NCI-H187 (cell line): ENCODE data around the gene PRCD.
"Not testable (repeated sequence)": the region's sequence is repeated elsewhere in the genome, so short reads cannot be mapped to it uniquely, and the experiment has no call there.

Experiments
- DNase-seq, 2 experiments: peaks; one replicate each; lab custom pipeline; 2025; lab: John Stamatoyannopoulos, UW

PRCD gene

GRCh38 chr17:76556765-76557367, 17.0 kb downstream of the PRCD start:
- DNase-seq, result no peak

DNA sequence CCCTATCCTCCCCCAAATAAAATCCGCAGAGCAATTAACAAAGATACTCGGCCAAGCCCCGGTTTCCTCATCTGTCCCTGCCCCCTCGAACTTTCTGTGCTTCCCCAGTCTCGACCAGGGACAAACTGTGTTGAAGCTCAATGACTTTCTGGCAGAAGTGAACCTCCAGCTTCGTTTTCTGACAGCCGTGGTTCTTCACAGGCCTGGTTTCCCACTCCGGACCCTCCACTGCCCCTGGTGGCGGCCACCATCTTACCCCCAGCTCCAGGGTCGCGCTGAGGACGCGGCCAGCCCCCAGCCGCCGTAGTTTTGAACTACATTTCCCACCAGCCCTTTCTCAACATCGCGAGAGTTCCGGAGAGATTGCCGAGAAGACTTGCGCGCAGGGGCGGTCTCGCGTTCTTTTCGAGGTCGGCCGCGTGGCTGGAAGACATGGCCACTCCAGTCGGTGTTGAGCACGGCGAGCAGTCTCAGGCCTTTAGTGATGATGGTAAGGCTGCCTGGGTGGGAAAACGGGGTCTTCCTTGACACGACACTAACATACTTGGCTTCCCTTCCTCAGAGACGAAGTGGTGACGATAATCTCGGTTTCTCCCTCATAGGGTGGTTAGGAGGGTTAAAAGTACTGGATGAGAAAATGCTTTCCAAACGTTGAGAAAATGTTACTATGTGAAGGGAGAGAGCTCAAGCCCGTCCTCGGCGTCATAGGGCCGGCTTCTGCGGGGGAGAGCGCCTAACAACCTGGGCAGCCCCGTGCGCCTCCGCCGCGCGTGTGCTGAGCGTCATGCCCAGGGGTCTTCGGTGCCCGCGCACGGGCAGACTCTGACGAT, 17.7 kb downstream of the PRCD start:
- DNase-seq, result peak; percentile 52 to 89

- no peak for DNase-seq
Observed at GRCh38 chr17:76558198-76559095, 18.6 kb downstream of the PRCD start.

- DNase-seq, result not testable (repeated sequence)
Observed at GRCh38 chr17:76559460-76559859, 19.6 kb downstream of the PRCD start.

GRCh38 chr17:76560036-76560876, 20.4 kb downstream of the PRCD start:
- DNase-seq, result no peak

DNA sequence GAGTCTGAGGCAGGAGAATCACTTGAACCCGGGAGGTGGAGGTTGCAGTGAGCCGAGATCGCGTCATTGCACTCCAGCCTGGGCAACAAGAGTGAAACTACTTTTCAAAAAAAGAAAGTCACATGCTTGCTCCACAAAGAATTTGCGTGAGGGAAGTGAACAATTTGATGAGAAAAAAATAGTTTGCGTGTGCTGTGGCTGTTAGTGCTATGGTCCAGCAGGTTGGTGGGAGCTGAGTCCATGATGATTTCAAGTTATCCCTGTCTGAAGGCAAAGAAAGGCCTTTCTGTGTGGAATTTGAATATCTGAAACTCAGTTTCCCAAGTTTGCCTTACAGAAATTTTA, 21.0 kb downstream of the PRCD start:
- DNase-seq, result no peak

DNA sequence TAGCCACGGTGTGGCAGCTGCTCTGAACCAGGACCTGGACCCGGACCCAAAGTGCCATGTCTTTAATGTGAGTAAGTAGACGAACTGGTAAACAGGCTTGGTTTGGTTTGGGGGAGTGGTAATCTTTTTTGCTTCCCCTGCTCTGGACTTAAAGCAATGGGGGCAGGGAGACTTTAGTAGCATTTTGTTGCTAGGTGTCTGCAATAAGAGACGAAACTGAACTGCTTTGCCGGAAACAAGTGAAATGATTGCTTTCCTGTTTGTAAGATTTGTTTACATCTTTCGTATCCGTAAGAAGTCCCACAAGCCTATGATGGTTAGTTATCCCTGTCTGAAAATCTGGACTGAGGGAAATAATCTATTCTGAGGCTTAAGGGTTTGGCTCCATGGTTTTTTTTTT, 21.5 kb downstream of the PRCD start:
- no peak for DNase-seq

DNA sequence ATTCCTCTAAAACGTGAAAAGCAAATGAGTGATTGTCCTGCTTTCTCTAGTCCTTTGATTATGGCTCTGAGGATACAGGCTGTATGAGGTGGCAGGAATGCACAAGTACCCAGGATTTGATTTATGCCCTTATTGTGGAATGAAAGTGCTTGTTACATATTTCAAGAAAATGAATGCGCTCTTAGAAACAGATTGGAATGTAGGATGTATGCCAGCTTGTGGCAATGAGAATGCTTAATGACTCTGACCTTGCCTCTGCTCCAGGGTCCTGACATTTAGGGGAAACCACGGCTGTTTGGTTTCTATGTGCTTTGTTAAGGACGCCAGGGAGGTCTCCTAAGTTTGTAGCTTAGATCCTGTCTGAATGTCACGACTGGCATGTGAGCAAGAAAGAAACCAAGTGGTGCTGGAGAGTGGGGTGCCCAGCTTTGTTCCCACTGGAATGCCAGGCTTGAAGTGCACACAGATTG, 22.0 kb downstream of the PRCD start:
- DNase-seq, result no peak

GRCh38 chr17:76562734-76563148, 22.9 kb downstream of the PRCD start:
- no peak for DNase-seq

DNA sequence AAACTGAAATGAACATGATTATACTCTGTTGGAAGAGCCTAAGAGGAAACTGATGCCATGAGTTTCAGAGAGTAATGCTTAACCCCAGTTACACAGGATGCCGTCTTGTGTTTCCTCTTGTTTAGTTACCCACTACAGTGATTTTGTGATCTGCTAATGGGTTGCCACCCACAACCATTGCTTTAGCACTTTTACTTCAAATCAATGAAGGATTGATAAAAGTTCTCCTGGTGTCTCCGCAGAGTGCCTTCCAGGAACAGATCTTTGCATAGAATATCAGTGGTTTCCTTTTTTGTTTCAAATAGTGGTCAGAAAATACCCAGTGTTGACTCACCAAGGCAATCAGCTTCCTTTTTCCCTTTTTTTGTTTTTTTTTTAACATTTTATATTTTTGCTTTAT, 23.5 kb downstream of the PRCD start:
- DNase-seq, result not testable (repeated sequence)

- not testable (repeated sequence) for DNase-seq
Observed at GRCh38 chr17:76564991-76565727, 25.3 kb downstream of the PRCD start.

GRCh38 chr17:76565728-76566612, 26.1 kb downstream of the PRCD start:
- no peak for DNase-seq

- no peak for DNase-seq
Observed at GRCh38 chr17:76566613-76566943, 26.7 kb downstream of the PRCD start.

DNA sequence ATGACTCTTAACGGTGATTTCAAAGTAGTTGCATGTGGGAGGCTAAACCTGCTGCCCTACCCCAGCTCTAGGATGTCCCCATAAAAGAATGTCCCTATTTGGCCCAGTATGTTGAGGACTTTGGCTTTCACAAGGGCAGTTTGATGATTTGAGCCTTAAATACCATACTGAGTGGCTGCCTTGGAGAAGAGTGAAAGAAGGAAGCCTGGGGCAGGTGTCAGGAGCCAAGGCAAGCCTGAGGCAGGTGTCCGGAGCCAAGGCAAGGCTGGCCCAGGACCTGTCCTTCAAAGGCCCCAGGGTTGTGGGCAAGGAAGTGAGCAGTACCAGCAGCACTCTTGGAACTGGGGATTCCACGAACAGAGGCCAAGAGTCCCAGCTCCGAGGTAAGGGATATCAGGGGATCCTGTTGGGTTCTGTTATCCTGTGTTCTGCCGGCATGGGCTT, 27.2 kb downstream of the PRCD start:
- no peak for DNase-seq

DNA sequence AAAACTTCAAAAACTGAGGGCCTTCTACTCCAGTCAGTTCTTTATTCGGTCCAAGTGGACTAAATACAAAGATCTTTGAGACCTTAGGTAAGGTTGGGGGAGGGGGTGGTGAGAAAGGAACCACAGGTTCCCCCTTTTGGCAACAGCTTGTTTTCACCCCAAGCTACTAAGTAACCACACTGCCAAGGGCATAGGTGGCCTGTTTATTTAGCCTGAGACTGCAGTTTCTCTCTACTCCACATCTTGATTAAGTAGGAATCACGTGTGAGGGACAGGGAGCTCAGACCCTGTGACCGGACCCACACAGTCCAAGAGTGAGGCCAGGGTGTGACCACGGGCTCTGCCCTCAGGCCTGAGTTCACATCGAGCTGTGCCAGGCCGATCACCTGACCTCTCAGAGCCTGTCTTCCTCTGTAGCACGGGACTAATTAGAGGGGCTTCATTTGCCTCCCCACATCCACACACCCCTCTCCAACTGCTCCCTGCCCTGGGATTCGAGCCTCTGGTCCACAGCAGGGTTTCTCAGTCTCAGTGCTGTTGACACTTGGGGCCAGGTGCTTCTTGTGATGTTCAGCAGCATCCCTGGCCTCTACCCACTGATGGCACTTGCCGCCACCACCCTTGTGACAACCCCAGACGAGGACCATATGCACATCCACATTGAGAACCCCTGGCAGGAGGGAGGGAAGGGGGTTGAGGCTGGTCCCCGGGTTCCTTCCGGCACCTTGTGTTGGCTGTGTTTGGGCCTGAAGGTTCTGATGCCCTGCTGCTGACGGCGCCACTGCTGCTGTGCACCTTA, 28.0 kb downstream of the PRCD start:
- no peak for DNase-seq

DNA sequence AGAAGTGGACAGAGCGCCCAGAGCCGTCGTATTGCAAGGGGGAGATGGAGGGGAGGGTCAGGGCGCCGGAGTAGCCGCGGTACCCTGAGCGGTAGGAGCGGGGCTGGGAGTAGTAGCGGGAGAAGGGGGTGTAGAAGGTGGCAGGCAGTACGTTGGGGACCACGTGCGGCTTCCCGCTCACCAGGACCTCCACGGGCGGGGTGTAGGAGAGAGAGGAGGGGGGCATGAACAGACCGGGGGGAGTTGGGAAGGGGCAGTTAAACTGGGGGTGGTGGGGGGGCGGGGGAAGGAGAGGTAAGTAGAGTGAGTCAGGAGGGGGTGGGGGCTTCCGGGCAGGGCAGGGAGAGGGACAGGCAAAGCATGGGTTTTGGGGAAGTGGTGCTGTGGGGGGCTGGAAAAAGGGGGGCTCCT, 29.0 kb downstream of the PRCD start:
- DNase-seq, result no peak

DNA sequence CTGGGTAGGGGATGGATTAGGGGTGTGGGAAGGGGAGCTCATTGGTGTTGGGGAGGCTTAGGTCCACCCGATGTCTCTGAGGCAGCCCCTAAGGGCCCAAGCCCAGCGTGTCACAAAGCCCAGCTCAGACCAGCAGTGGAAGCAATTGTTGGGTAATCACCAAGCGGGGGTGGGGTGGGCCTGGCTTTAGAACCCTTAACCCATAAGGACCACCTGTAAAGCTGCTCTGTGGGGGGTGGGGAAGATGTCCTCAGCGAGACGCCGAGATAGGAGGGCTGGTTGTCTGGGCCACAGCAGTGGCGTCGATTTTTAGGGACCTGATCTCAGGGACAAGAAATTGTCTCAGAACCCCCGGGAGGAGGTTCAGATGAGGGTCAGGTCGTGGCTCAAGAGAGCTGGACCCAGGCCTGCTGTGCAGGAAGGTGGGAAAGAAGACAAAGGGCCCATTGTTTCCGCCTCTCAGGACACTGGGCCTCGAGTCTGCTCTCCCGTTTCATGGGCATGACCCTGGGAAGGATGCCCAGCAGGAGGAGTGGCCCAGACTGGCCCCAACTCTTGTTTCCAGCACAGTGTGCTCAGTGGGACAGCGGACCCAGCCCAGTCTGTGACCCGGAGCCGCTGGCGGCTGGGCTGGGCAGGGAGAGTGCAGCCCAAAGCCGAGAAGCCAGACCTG, 29.9 kb downstream of the PRCD start:
- no peak for DNase-seq

DNA sequence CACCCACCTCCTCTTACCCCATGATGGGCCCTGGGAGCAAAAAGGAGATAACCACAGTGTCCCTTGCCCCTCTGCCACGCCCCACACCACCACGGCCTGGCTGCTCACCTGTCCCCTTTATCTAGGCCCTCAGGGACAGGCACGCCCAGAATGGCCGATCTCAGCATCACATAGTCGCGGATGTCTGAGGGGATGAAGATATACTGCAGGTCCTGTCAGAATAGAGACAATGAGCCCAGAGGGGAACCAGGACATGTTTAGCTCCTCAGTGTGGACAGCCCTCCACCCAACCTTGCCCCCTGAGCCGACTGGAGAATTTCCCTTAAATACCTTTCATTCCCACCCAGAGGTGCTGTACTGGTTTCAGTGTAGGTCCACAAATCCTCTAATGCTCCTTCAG, 30.6 kb downstream of the PRCD start:
- no peak for DNase-seq
